H1 (cell line): ENCODE measurements around the gene TPRKB. TPM values are rescaled to one million over a fixed set of nuclear protein-coding genes. Genes with fewer than 3 reads are reported as not detected.

ENCODE experiments used
- ASH2L ChIP-seq: fragments of 200-600, 300-600 bp; sonication (generic); IDR thresholded peaks from one replicate; pipeline ENCODE4 v1.7.1; 2017; ENCODE audit warnings: low read length
- RAD21 ChIP-seq, 2 experiments: IDR thresholded peaks in 1 of 2; conservative IDR thresholded peaks in 1 of 2; 2 replicates each; pipeline ENCODE4 v1.6.1; 2011; ENCODE audit warnings: low read depth in 2 of 2, low read length in 2 of 2, improper control_type of control experiment in 1 of 2, inconsistent platforms in 1 of 2, mild to moderate bottlenecking in 1 of 2, moderate library complexity in 1 of 2
- RNF2 ChIP-seq: fragments of 200-900, 300-1000 bp; sonication (generic); IDR thresholded peaks from 2 replicates; pipeline ENCODE4 v1.7.1; 2016; ENCODE audit warnings: borderline replicate concordance, low read depth, mild to moderate bottlenecking, antibody characterized with exemption, low read length; ENCODE audit not compliant: poor library complexity, severe bottlenecking; ENCODE audit errors: missing control alignments
- SAP30 ChIP-seq: fragments of 300-600 bp; sonication (generic); IDR thresholded peaks from 2 replicates; pipeline ENCODE4 v1.7.1; 2012; ENCODE audit warnings: low read length, moderate library complexity, mild to moderate bottlenecking, inconsistent platforms; ENCODE audit not compliant: insufficient read depth, insufficient replicate concordance
- USF2 ChIP-seq: IDR thresholded peaks from 2 replicates; pipeline ENCODE4 v1.6.1; 2011; ENCODE audit warnings: low read length, improper control_type of control experiment
- ZNF274 ChIP-seq: IDR thresholded peaks from 2 replicates; pipeline ENCODE4 v1.7.0; 2012; ENCODE audit warnings: low read length, borderline replicate concordance; ENCODE audit errors: extremely low read depth
- polyA plus RNA-seq, 7 experiments: library from polyadenylated mRNA; depleted of rRNA in 3 of 7; stranded (reverse) in 5 of 7; unstranded in 2 of 7; fragments of >200 nt in 5 of 7; fragments of 200-250 nt in 2 of 7; gene quantifications; 1 replicate in 5 of 7; 2 replicates in 1 of 7; 4 replicates in 1 of 7; pipeline versions ENCODE4 v1.2.1 to v1.2.3, GENCODE V29; 2011 to 2013; ENCODE audit warnings: missing spikeins in 2 of 7, mixed read lengths in 2 of 7
- total RNA-seq: library from RNA; stranded (reverse); fragmentation: NEBNext Ultra II Directional; extraction: Animal tissue kit (Norgen Biotek cat#: 25700); gene quantifications from 2 replicates; pipeline ENCODE4 v1.2.1, GENCODE V29; 2021

The TPRKB gene
- total and polyA plus RNA-seq, 2 of the 8 experiments (the other 6 are each of a cell fraction or from before 2014, with no cell fraction given): 40.3 to 41.6 TPM

- TF ChIP-seq USF2: no peak
- no peak for TF ChIP-seq ZNF274
- no peak for TF ChIP-seq RNF2
- no peak for TF ChIP-seq RAD21 (IDR thresholded peaks at IDR 0.05 in 1 of 2, conservative IDR thresholded peaks at IDR 0.05 in 1 of 2; ENCODE audit: low read depth in 2 of 2, low read length in 2 of 2)
- TF ChIP-seq ASH2L: no peak
- TF ChIP-seq SAP30: no peak
These were observed 33.6 kb upstream of the TPRKB start (continued) for GRCh38 chr2:73770725-73771124.
